ENCODE results near the gene UTP14C. TPM values are rescaled to one million over a fixed set of nuclear protein-coding genes. Genes with fewer than 3 reads are reported as not detected.
A peak's percentile ranks its signal among the peaks of the same experiment; 100 is the strongest.

The UTP14C gene
- total RNA-seq, 1 donor from 2014 or later: 20.6 TPM

DNA sequence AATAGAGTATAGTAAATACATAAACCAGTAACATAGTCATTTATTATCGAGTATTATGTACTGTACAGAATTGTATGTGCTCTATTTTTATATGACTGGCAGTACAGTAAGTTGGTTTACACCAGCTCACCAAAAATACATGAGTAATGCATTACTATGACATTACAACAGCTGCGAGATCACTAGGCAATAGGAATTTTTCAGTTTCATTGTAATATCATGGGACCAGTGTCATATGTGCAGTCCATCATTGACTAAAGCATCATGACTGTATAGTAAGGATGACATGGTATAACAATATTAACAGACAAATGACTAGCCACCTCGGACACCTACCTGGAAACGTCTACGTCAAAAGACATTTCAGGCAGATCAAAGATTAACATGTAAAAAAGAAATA, 46.9 kb upstream of the UTP14C start:
- no peak overlapping the region for H3K9ac ChIP-seq (ENCODE audit: low read length)
- Mint-ChIP-seq H3K27ac (ENCODE audit: unreplicated experiment) (peak overlapping the region; percentile 60), H3K4me3 (ENCODE audit: unreplicated experiment) (no peak overlapping the region), H3K36me3 (ENCODE audit: low read depth, unreplicated experiment) (peaks cover 4% of the 10 kb centered on the region), H3K9me3 (ENCODE audit: unreplicated experiment) (peaks cover 3% of the 10 kb centered on the region), H3K4me1 (ENCODE audit: low read depth, unreplicated experiment) (peaks cover 15% of the 10 kb centered on the region), H3K27me3 (ENCODE audit: low read depth, unreplicated experiment) (no peaks in the 10 kb centered on the region)
- H3K9me3 ChIP-seq (ENCODE audit: insufficient read depth, low read depth, low read length): no peaks in the 10 kb centered on the region
- H3K27me3 ChIP-seq (ENCODE audit: insufficient read depth, low read length): no peaks in the 10 kb centered on the region
- H3K27ac ChIP-seq (ENCODE audit: low read depth, low read length): no peak overlapping the region
- H3K4me2 ChIP-seq (ENCODE audit: low read length): no peak overlapping the region
- no peak overlapping the region for H2AFZ ChIP-seq (ENCODE audit: low read depth, low read length)
- DNase-seq (ENCODE audit: low read depth): no peak
- no peaks in the 10 kb centered on the region for H4K20me1 ChIP-seq (ENCODE audit: insufficient read depth, low read length)
- no peak for FAIRE-seq
- H3K4me3 ChIP-seq (ENCODE audit: insufficient read depth, low read depth, low read length): no peak overlapping the region
- no peaks in the 10 kb centered on the region for H3K36me3 ChIP-seq (ENCODE audit: insufficient read depth, low read length)
- TF ChIP-seq EZH2 (IDR thresholded peaks at IDR 0.05; ENCODE audit: insufficient read depth, low read length): no peak
- TF ChIP-seq, protein P1, sequence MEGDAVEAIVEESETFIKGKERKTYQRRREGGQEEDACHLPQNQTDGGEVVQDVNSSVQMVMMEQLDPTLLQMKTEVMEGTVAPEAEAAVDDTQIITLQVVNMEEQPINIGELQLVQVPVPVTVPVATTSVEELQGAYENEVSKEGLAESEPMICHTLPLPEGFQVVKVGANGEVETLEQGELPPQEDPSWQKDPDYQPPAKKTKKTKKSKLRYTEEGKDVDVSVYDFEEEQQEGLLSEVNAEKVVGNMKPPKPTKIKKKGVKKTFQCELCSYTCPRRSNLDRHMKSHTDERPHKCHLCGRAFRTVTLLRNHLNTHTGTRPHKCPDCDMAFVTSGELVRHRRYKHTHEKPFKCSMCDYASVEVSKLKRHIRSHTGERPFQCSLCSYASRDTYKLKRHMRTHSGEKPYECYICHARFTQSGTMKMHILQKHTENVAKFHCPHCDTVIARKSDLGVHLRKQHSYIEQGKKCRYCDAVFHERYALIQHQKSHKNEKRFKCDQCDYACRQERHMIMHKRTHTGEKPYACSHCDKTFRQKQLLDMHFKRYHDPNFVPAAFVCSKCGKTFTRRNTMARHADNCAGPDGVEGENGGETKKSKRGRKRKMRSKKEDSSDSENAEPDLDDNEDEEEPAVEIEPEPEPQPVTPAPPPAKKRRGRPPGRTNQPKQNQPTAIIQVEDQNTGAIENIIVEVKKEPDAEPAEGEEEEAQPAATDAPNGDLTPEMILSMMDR (IDR thresholded peaks at IDR 0.05; ENCODE audit: insufficient read depth, low read depth, low read length): no peak
- peaks cover 4% of the 10 kb centered on the region for H3K4me1 ChIP-seq (ENCODE audit: insufficient read depth, low read length)
- H3K79me2 ChIP-seq (ENCODE audit: insufficient read depth, low read length): no peaks in the 10 kb centered on the region

DNA sequence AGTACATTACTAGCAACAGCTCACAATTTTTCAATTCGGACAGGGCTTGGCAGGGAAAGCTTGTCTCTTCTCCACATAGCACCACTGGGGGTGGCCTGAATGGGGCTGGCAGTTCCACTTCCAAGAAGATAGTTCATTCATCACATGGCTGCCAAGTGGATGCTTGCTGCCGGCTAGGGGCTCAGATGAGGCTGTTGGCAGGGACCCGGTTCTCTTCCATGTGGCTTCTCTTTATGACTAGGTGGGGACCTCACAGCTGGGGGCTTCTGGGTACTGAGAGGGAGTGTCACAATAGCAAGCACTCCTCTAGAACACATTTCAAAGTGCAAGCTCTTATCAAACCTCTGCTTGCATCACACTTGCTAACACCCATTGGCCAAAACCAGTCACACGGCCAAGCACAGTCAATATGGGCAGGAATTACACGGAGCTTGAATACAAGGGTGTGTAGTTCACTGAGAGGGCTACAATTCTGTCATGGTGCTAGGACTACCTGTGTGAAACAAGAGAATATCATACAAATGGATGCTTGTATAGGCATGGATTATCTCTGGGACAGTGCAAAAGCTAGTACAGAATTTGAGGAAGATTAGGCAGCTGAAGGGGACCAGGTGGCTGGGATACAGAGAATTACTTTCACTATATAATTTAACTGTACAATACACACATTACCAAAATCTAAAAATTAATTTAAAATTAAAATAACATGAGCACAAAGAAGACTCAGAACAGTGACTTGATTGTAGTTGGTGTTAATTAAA, 45.5 kb upstream of the UTP14C start:
- no peak for FAIRE-seq
- no peak overlapping the region for H3K27ac Mint-ChIP-seq (ENCODE audit: unreplicated experiment)
- H3K9me3 Mint-ChIP-seq (ENCODE audit: unreplicated experiment): peaks cover 5% of the 10 kb centered on the region

More for the DNA sequence above, 45.5 kb upstream of the UTP14C start:
- no peak for TF ChIP-seq EZH2 (IDR thresholded peaks at IDR 0.05; ENCODE audit: insufficient read depth, low read length)
- TF ChIP-seq, protein P1 (IDR thresholded peaks at IDR 0.05; ENCODE audit: insufficient read depth, low read depth, low read length): no peak
- Histone ChIP-seq H3K4me1 (ENCODE audit: insufficient read depth, low read length) (peaks cover 4% of the 10 kb centered on the region), H3K27ac (ENCODE audit: low read depth, low read length) (no peak overlapping the region), H3K27me3 (ENCODE audit: insufficient read depth, low read length) (no peaks in the 10 kb centered on the region), H4K20me1 (ENCODE audit: insufficient read depth, low read length) (no peaks in the 10 kb centered on the region), H3K4me2 (ENCODE audit: low read length) (no peak overlapping the region), H3K36me3 (ENCODE audit: insufficient read depth, low read length) (no peaks in the 10 kb centered on the region), H3K9ac (ENCODE audit: low read length) (no peak overlapping the region), H3K9me3 (ENCODE audit: insufficient read depth, low read depth, low read length) (no peaks in the 10 kb centered on the region), H2AFZ (ENCODE audit: low read depth, low read length) (no peak overlapping the region), H3K4me3 (ENCODE audit: insufficient read depth, low read depth, low read length) (no peak overlapping the region), H3K79me2 (ENCODE audit: insufficient read depth, low read length) (no peaks in the 10 kb centered on the region)
- Mint-ChIP-seq H3K4me1 (ENCODE audit: low read depth, unreplicated experiment) (peaks cover 15% of the 10 kb centered on the region), H3K4me3 (ENCODE audit: unreplicated experiment) (no peak overlapping the region), H3K36me3 (ENCODE audit: low read depth, unreplicated experiment) (peaks cover 4% of the 10 kb centered on the region), H3K27me3 (ENCODE audit: low read depth, unreplicated experiment) (no peaks in the 10 kb centered on the region)
- DNase-seq (ENCODE audit: low read depth): no peak
